WTC11 (cell line): ENCODE measurements around the gene GPR176.

ENCODE experiments used
- GABPB1 ChIP-seq: sonication (generic); formaldehyde crosslinking; IDR thresholded peaks from 2 replicates; pipeline ENCODE4 v1.8.1; 2023; ENCODE audit warnings: mild to moderate bottlenecking, missing genetic modification reagents
- NR2C2 ChIP-seq: sonication (generic); formaldehyde crosslinking; IDR thresholded peaks from 2 replicates; pipeline ENCODE4 v1.8.0; 2022; ENCODE audit warnings: mild to moderate bottlenecking, missing genetic modification reagents
- PREB ChIP-seq: sonication (generic); formaldehyde crosslinking; IDR thresholded peaks from 2 replicates; pipeline ENCODE4 v1.8.1; 2022; ENCODE audit warnings: mild to moderate bottlenecking, missing genetic modification reagents, moderate library complexity, borderline replicate concordance
- USF2 ChIP-seq: sonication (generic); formaldehyde crosslinking; IDR thresholded peaks from 2 replicates; pipeline ENCODE4 v1.8.1; 2023; ENCODE audit warnings: mild to moderate bottlenecking, missing genetic modification reagents, moderate library complexity

GRCh38 chr15:39785139-39785538, 134.9 kb downstream of the GPR176 start:
- no peak for TF ChIP-seq USF2
- TF ChIP-seq GABPB1 (CRISPR knock-in tag): no peak
- TF ChIP-seq NR2C2 (CRISPR knock-in tag): no peak
- no peak for TF ChIP-seq PREB (CRISPR knock-in tag)
